SK-N-SH (cell line): ENCODE measurements around the gene GLIPR1L2. TPM values are rescaled to one million over a fixed set of nuclear protein-coding genes. Genes with fewer than 3 reads are reported as not detected.
A peak's percentile ranks its signal among the peaks of the same experiment; 100 is the strongest.

Source experiments
- CTCF ChIA-PET: fragments of 300-600, 350-600 bp; formaldehyde crosslinking; extraction: SDS; loops from one replicate; lab custom pipeline; 2021; lab: Yijun Ruan, JAX
- POLR2A ChIA-PET: fragments of 350-600 bp; sonication (Branson Sonifier 250); formaldehyde crosslinking; extraction: SDS; loops from one replicate; lab custom pipeline; 2020; ENCODE audit warnings: antibody characterized with exemption, inconsistent platforms; lab: Yijun Ruan, JAX
- DNase-seq: peaks from one replicate; pipeline ENCODE4 v3.0.0; 2012
- H2AFZ ChIP-seq: fragments of 200-600 bp; sonication (generic); 2 replicates; pipeline ENCODE4 v1.8.1; 2016; ENCODE audit warnings: antibody characterized with exemption, mild to moderate bottlenecking, low read depth
- H3F3A ChIP-seq: fragments of 200-600 bp; sonication (generic); replicated peaks from 2 replicates; pipeline ENCODE3; 2016; ENCODE audit warnings: antibody characterized with exemption, mild to moderate bottlenecking; ENCODE audit not compliant: insufficient read depth
- H3K27ac ChIP-seq, 2 experiments: fragments of 200-500 bp in 1 of 2; fragments of 200-600 bp in 1 of 2; sonication (Bioruptor generic) in 1 of 2; sonication (generic), shearing (Covaris generic) in 1 of 2; 2 replicates each; pipeline versions ENCODE4 v1.5.1 to v1.6.1; 2014 to 2016; ENCODE audit warnings: low read depth in 2 of 2, inconsistent platforms in 1 of 2, low read length in 1 of 2, mild to moderate bottlenecking in 1 of 2, mixed read lengths in 1 of 2
- H3K27me3 ChIP-seq: fragments of 200-600 bp; sonication (generic), shearing (Covaris generic); 2 replicates; pipeline ENCODE4 v1.6.1; 2016; ENCODE audit warnings: mixed run types; ENCODE audit not compliant: insufficient read depth
- H3K36me3 ChIP-seq, 2 experiments: fragments of 200-500 bp in 1 of 2; fragments of 200-600 bp in 1 of 2; sonication (Bioruptor generic) in 1 of 2; sonication (generic) in 1 of 2; replicated peaks in 1 of 2; 2 replicates each; pipeline versions ENCODE3 to v1.5.1; 2014 to 2016; ENCODE audit warnings: low read length in 1 of 2, mild to moderate bottlenecking in 1 of 2; ENCODE audit not compliant: insufficient read depth in 2 of 2, control insufficient read depth in 1 of 2
- H3K4me1 ChIP-seq, 2 experiments: fragments of 200-500 bp in 1 of 2; fragments of 200-600 bp in 1 of 2; sonication (Bioruptor generic) in 1 of 2; sonication (generic), shearing (Covaris generic) in 1 of 2; 2 replicates each; pipeline versions ENCODE4 v1.5.1 to v1.6.1; 2014 to 2016; ENCODE audit warnings: low read depth in 1 of 2, low read length in 1 of 2, mixed run types in 1 of 2; ENCODE audit not compliant: insufficient read depth in 2 of 2, control insufficient read depth in 1 of 2
- H3K4me2 ChIP-seq: fragments of 200-600 bp; sonication (generic), shearing (Covaris generic); 2 replicates; pipeline ENCODE4 v1.6.1; 2017; ENCODE audit warnings: mixed run types
- H3K4me3 ChIP-seq, 2 experiments: fragments of 200-500 bp in 1 of 2; fragments of 200-600 bp in 1 of 2; sonication (Bioruptor generic) in 1 of 2; sonication (generic), shearing (Covaris generic) in 1 of 2; 2 replicates each; pipeline versions ENCODE4 v1.5.1 to v1.8.1; 2014 to 2016; ENCODE audit warnings: low read depth in 2 of 2, inconsistent platforms in 1 of 2, low read length in 1 of 2, mild to moderate bottlenecking in 1 of 2, mixed read lengths in 1 of 2, moderate library complexity in 1 of 2
- H3K79me2 ChIP-seq: fragments of 200-600 bp; sonication (generic); 2 replicates; pipeline ENCODE4 v1.8.1; 2017; ENCODE audit warnings: mild to moderate bottlenecking; ENCODE audit not compliant: insufficient read depth
- H3K9ac ChIP-seq: fragments of 200-600 bp; sonication (generic); 2 replicates; pipeline ENCODE4 v1.6.1; 2017; ENCODE audit warnings: mixed run types
- H3K9me2 ChIP-seq: fragments of 200-600 bp; sonication (generic); 2 replicates; pipeline ENCODE4 v1.6.1; 2017; ENCODE audit warnings: mixed run types
- H3K9me3 ChIP-seq: fragments of 200-600 bp; sonication (generic); 2 replicates; pipeline ENCODE4 v1.6.1; 2017; ENCODE audit warnings: mixed run types, mild to moderate bottlenecking, moderate library complexity
- H4K20me1 ChIP-seq: fragments of 200-600 bp; sonication (generic); 2 replicates; pipeline ENCODE4 v1.6.1; 2017; ENCODE audit warnings: mild to moderate bottlenecking, mixed run types; ENCODE audit not compliant: insufficient read depth
- ELF1 ChIP-seq: IDR thresholded peaks from 2 replicates; pipeline ENCODE4 v1.4.0; 2012
- EP300 ChIP-seq, 2 experiments: IDR thresholded peaks; 2 replicates each; pipeline versions ENCODE4 v1.4.0 to v1.6.1; 2012; ENCODE audit warnings: borderline replicate concordance in 1 of 2, low read depth in 1 of 2, low read length in 1 of 2
- EZH2phosphoT487 ChIP-seq: fragments of 200-600 bp; sonication (generic); IDR thresholded peaks from 2 replicates; pipeline ENCODE4 v1.6.1; 2017; ENCODE audit warnings: low read depth, mixed run types, mild to moderate bottlenecking, antibody characterized with exemption, moderate library complexity, borderline replicate concordance
- FOSL2 ChIP-seq: IDR thresholded peaks from 2 replicates; pipeline ENCODE4 v1.4.0; 2012; ENCODE audit warnings: low read depth, mild to moderate bottlenecking, moderate library complexity, borderline replicate concordance
- FOXJ3 ChIP-seq: sonication (generic); formaldehyde crosslinking; IDR thresholded peaks from 2 replicates; pipeline ENCODE4 v1.5.1; 2020; ENCODE audit warnings: mild to moderate bottlenecking, missing genetic modification reagents
- FOXM1 ChIP-seq: IDR thresholded peaks from 2 replicates; pipeline ENCODE4 v1.4.0; 2012; ENCODE audit warnings: low read depth, mild to moderate bottlenecking
- GABPA ChIP-seq: IDR thresholded peaks from 2 replicates; pipeline ENCODE4 v1.4.0; 2012; ENCODE audit warnings: low read depth, mild to moderate bottlenecking
- GATA2 ChIP-seq: sonication (generic); formaldehyde crosslinking; IDR thresholded peaks from 2 replicates; pipeline ENCODE4 v1.5.0; 2020; ENCODE audit warnings: mild to moderate bottlenecking, missing genetic modification reagents
- IRF3 ChIP-seq: fragments of 150-350 bp; IDR thresholded peaks from 2 replicates; pipeline ENCODE4 v1.6.1; 2016; ENCODE audit warnings: mild to moderate bottlenecking, low read depth, low read length
- MEF2A ChIP-seq: IDR thresholded peaks from 2 replicates; pipeline ENCODE4 v1.4.0; 2012; ENCODE audit warnings: low read depth, borderline replicate concordance
- MXI1 ChIP-seq: IDR thresholded peaks from 2 replicates; pipeline ENCODE4 v1.6.1; 2012; ENCODE audit warnings: mild to moderate bottlenecking, low read depth, low read length, improper control_type of control experiment
- NFIC ChIP-seq: IDR thresholded peaks from 2 replicates; pipeline ENCODE4 v1.4.0; 2012; ENCODE audit warnings: borderline replicate concordance
- RAD21 ChIP-seq: IDR thresholded peaks from 2 replicates; pipeline ENCODE4 v1.6.1; 2012; ENCODE audit warnings: mild to moderate bottlenecking, low read length
- RCOR1 ChIP-seq: fragments of 150-350 bp; IDR thresholded peaks from 2 replicates; pipeline ENCODE4 v1.6.1; 2017; ENCODE audit warnings: antibody characterized with exemption, low read length
- RFX5 ChIP-seq: IDR thresholded peaks from 2 replicates; pipeline ENCODE4 v1.6.1; 2012; ENCODE audit warnings: mild to moderate bottlenecking, improper control_type of control experiment, low read length
- RXRA ChIP-seq: IDR thresholded peaks from 2 replicates; pipeline ENCODE4 v1.4.0; 2012; ENCODE audit warnings: low read depth, mild to moderate bottlenecking, borderline replicate concordance
- TCF12 ChIP-seq: IDR thresholded peaks from 2 replicates; pipeline ENCODE4 v1.4.0; 2012
- TEAD4 ChIP-seq: IDR thresholded peaks from 2 replicates; pipeline ENCODE4 v1.4.0; 2012; ENCODE audit warnings: mild to moderate bottlenecking, borderline replicate concordance; ENCODE audit not compliant: insufficient read depth
- USF1 ChIP-seq: IDR thresholded peaks from 2 replicates; pipeline ENCODE4 v1.4.0; 2012; ENCODE audit warnings: low read depth, borderline replicate concordance
- USF2 ChIP-seq: fragments of 150-350 bp; IDR thresholded peaks from 2 replicates; pipeline ENCODE4 v1.6.1; 2017; ENCODE audit warnings: antibody characterized with exemption, low read length, low read depth, borderline replicate concordance
- YY1 ChIP-seq: IDR thresholded peaks from 2 replicates; pipeline ENCODE4 v1.4.0; 2012; ENCODE audit warnings: low read depth, mild to moderate bottlenecking
- ZBTB33 ChIP-seq: IDR thresholded peaks from 2 replicates; pipeline ENCODE4 v1.4.0; 2012; ENCODE audit warnings: low read depth, borderline replicate concordance
- WGBS: methylation state at CpG from one replicate; pipeline ENCODE4 v1.1.6; 2017; ENCODE audit warnings: low lambda C conversion rate; 5-methylcytosine and 5-hydroxymethylcytosine counted together
- polyA plus RNA-seq, 3 experiments: library from polyadenylated mRNA; depleted of rRNA; stranded (reverse); fragments of >200 nt; gene quantifications; 2 replicates each; pipeline ENCODE4 v1.2.3, GENCODE V29; 2012

The GLIPR1L2 gene
- polyA plus RNA-seq, 1 of the 3 experiments (the other 2 are of a cell fraction) = 0.13 TPM

GRCh38 chr12:75479963-75480461 is 89.1 kb downstream of the GLIPR1L2 start:
- CTCF ChIA-PET = interaction anchor here (0.7 kb wide), 1 partner anchor 792 kb away, joined by 3 read pairs; no protein-coding TSS in a partner anchor

DNA sequence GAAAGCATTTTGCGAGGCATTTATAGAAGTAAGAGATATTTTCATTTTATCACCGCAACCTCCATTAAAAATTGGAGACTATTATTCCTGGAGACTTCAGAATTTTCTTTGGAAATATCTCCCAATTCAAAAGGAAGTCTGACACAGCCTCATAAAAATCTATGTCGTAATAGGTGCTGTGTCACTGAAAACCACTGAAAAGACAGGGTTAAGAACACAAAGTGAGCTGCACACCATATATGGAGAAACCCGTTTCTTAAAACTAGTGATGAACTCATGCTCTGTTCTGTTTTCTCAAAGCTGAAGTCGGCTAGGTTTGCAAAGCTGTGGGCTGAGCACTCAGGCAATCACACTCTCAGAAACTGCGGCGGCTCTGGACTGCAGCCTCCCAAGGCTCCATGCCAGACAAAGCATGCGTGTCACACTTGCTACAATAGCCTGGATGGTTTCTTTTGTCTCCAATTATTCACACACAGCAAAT is 89.6 kb downstream of the GLIPR1L2 start, which contains the start of gene GLIPR1:
GLIPR1 (plus strand) TSS at position 287 of the 481 bp plus-strand sequence; CDS start at position 413, 126 bp downstream.
- peak within 1 kb of the TSS; percentile 76 to 91; a peak in 3 of 4 replicates for H3K27ac ChIP-seq
- H4K20me1 ChIP-seq = no peaks in the 10 kb centered on the region
- peak within 1 kb of the TSS; percentile 41 to 68; a peak in 3 of 4 replicates for H3K4me3 ChIP-seq
- H3K4me1 ChIP-seq = peaks cover 0 to 5% of the 10 kb centered on the region in 2 experiments; a peak in 3 of 4 replicates
- H3K4me2 ChIP-seq = peak within 1 kb of the TSS; percentile 86
- peak; percentile 2 for DNase-seq
- H3K36me3 ChIP-seq = peaks cover 0 to 3% of the 10 kb centered on the region in 2 experiments
- no peaks in the 10 kb centered on the region for H3K9me2 ChIP-seq
- H3K79me2 ChIP-seq = peaks cover 45% of the 10 kb centered on the region
- 18% methylated on average over 8 of the region's 8 CpGs for WGBS
- H3K9ac ChIP-seq = peak within 1 kb of the TSS; percentile 66
- CTCF ChIA-PET = no interaction called here
- no peaks in the 10 kb centered on the region for H3K27me3 ChIP-seq
- H3K9me3 ChIP-seq = no peaks in the 10 kb centered on the region
- peaks cover 28% of the 10 kb centered on the region for H3F3A ChIP-seq
- POLR2A ChIA-PET = no interaction called here
- H2AFZ ChIP-seq = peak within 1 kb of the TSS; percentile 75
- no peak for TF ChIP-seq MXI1
- TF ChIP-seq EP300 (IDR thresholded peaks at IDR 0.05; ENCODE audit: borderline replicate concordance in 1 of 2, low read depth in 1 of 2, low read length in 1 of 2) = peak in 1 of 2 experiments; percentile 43; a peak in 1 of 4 replicates
- no peak for TF ChIP-seq EZH2phosphoT487
- no peak for TF ChIP-seq GABPA
- TF ChIP-seq MEF2A = no peak
- peak; percentile 38; the same call in 1 of the 2 replicates for TF ChIP-seq TCF12
- peak; percentile 49 for TF ChIP-seq FOSL2
- 0 out of 2 replicates have a peak, but pooled peaks have one; percentile 48 for TF ChIP-seq TEAD4
- TF ChIP-seq RCOR1 = no peak
- no peak for TF ChIP-seq GATA2
- no peak for TF ChIP-seq FOXJ3 (CRISPR knock-in tag)
- TF ChIP-seq FOXM1 = no peak
- TF ChIP-seq ZBTB33 = no peak
- no peak for TF ChIP-seq USF2
- no peak for TF ChIP-seq RAD21
- TF ChIP-seq YY1 = no peak
- no peak for TF ChIP-seq IRF3
- TF ChIP-seq RXRA = peak; percentile 37; the same call in 1 of the 2 replicates
- TF ChIP-seq RFX5 = no peak
- TF ChIP-seq USF1 = no peak
- 0 out of 2 replicates have a peak, but pooled peaks have one; percentile 40 for TF ChIP-seq NFIC
- no peak for TF ChIP-seq ELF1

More at GRCh38 chr12:75479963-75480461, 89.1 kb downstream of the GLIPR1L2 start:
- POLR2A ChIA-PET = interaction anchor here (0.6 kb wide), 1 partner anchor 9 kb away, joined by 3 read pairs; no protein-coding TSS in a partner anchor
- no peak for DNase-seq
- no peaks in the 10 kb centered on the region for H3K9me2 ChIP-seq
- H2AFZ ChIP-seq = peak overlapping the region; percentile 75
- no peaks in the 10 kb centered on the region for H3K27me3 ChIP-seq
- TF ChIP-seq MEF2A (no peak), FOSL2 (no peak), ELF1 (no peak)
- H3K4me3 ChIP-seq = peak overlapping the region; percentile 41 to 68; a peak in 3 of 4 replicates
- H3K9me3 ChIP-seq = no peaks in the 10 kb centered on the region
- H3K27ac ChIP-seq = peak overlapping the region; percentile 76 to 91; a peak in 3 of 4 replicates
- peak overlapping the region; percentile 86 for H3K4me2 ChIP-seq
- peak overlapping the region; percentile 66 for H3K9ac ChIP-seq
- H4K20me1 ChIP-seq = no peaks in the 10 kb centered on the region
- H3K36me3 ChIP-seq = peaks cover 0 to 1% of the 10 kb centered on the region in 2 experiments
- WGBS = 44% methylated on average over 2 of the region's 2 CpGs
- peaks cover 26% of the 10 kb centered on the region for H3F3A ChIP-seq
- H3K79me2 ChIP-seq = peaks cover 42% of the 10 kb centered on the region
- peaks cover 0 to 5% of the 10 kb centered on the region in 2 experiments; a peak in 3 of 4 replicates for H3K4me1 ChIP-seq
